Astrocyte (in vitro differentiated cells and primary cell): ENCODE measurements around the gene JAZF1.

Experiments
- CTCF ChIP-seq: IDR thresholded peaks from 2 replicates; pipeline ENCODE4 v1.5.1; 2011; ENCODE audit warnings: low read depth, mild to moderate bottlenecking, inconsistent platforms, low read length, moderate library complexity; ENCODE audit not compliant: insufficient read depth
- EZH2 ChIP-seq: IDR thresholded peaks from 2 replicates; pipeline ENCODE4 v1.6.1; 2012; ENCODE audit warnings: mild to moderate bottlenecking, low read length, inconsistent platforms; ENCODE audit not compliant: insufficient read depth

GRCh38 chr7:28163949-28164348 lies 16.6 kb downstream of the JAZF1 start:
- TF ChIP-seq CTCF (no peak), EZH2 (no peak)
